ENCODE results near the gene GBGT1.

GBGT1 gene

GRCh38 chr9:133153227-133154096, 10.3 kb downstream of the GBGT1 start:
- no peaks in the 10 kb centered on the region for H3K36me3 ChIP-seq (ENCODE audit: control insufficient read depth in 1 of 2, insufficient read depth in 2 of 2, low read length in 2 of 2)
- H3K4me3 ChIP-seq (ENCODE audit: low read depth in 1 of 2, low read length in 2 of 2) = no peak overlapping the region
- H3K9me3 ChIP-seq (ENCODE audit: control insufficient read depth in 1 of 2, low read length in 2 of 2) = no peaks in the 10 kb centered on the region
- no peak overlapping the region for H3K27ac ChIP-seq (ENCODE audit: low read depth, low read length)
- peaks cover under 1 to 7% of the 10 kb centered on the region in 2 donors for H3K4me1 ChIP-seq (ENCODE audit: control insufficient read depth in 1 of 2, insufficient read depth in 2 of 2, low read length in 2 of 2)
- no peak overlapping the region for H3K9ac ChIP-seq (ENCODE audit: low read depth in 1 of 2, low read length in 2 of 2)
- no peaks in the 10 kb centered on the region for H3K27me3 ChIP-seq (ENCODE audit: control insufficient read depth in 1 of 2, insufficient read depth in 2 of 2, low read length in 2 of 2)

GRCh38 chr9:133151601-133152525, 11.9 kb downstream of the GBGT1 start:
- Histone ChIP-seq H3K9me3 (ENCODE audit: control insufficient read depth in 1 of 2, low read length in 2 of 2) (no peaks in the 10 kb centered on the region), H3K9ac (ENCODE audit: low read depth in 1 of 2, low read length in 2 of 2) (no peak overlapping the region), H3K4me3 (ENCODE audit: low read depth in 1 of 2, low read length in 2 of 2) (no peak overlapping the region), H3K4me1 (ENCODE audit: control insufficient read depth in 1 of 2, insufficient read depth in 2 of 2, low read length in 2 of 2) (peaks cover 15 to 22% of the 10 kb centered on the region in 2 donors), H3K27me3 (ENCODE audit: control insufficient read depth in 1 of 2, insufficient read depth in 2 of 2, low read length in 2 of 2) (no peaks in the 10 kb centered on the region), H3K27ac (ENCODE audit: low read depth, low read length) (no peak overlapping the region), H3K36me3 (ENCODE audit: control insufficient read depth in 1 of 2, insufficient read depth in 2 of 2, low read length in 2 of 2) (no peaks in the 10 kb centered on the region)

DNA sequence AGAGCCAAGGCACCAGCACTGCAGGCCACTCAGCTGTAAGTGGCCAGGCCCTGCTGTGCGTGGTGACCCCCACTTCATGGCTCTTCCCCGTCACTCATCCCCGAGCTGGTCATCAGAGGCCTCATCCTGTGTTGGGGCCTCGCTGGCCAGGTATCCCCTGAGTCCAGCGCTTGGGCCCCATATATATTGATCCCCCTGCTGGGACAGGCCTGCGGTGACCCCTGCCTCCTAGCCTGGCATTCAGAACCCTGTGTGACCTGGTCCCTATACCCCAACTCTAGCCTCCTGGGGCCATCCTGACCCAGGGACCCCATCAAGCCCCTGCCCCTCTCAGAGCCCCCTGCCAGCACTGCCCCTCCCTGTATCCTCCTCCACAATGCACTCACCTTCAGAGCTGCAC, 12.7 kb downstream of the GBGT1 start:
- no peak overlapping the region for H3K27ac ChIP-seq (ENCODE audit: low read depth, low read length)
- H3K4me1 ChIP-seq (ENCODE audit: control insufficient read depth in 1 of 2, insufficient read depth in 2 of 2, low read length in 2 of 2) = peaks cover 19 to 22% of the 10 kb centered on the region in 2 donors
- H3K9me3 ChIP-seq (ENCODE audit: control insufficient read depth in 1 of 2, low read length in 2 of 2) = no peaks in the 10 kb centered on the region

DNA sequence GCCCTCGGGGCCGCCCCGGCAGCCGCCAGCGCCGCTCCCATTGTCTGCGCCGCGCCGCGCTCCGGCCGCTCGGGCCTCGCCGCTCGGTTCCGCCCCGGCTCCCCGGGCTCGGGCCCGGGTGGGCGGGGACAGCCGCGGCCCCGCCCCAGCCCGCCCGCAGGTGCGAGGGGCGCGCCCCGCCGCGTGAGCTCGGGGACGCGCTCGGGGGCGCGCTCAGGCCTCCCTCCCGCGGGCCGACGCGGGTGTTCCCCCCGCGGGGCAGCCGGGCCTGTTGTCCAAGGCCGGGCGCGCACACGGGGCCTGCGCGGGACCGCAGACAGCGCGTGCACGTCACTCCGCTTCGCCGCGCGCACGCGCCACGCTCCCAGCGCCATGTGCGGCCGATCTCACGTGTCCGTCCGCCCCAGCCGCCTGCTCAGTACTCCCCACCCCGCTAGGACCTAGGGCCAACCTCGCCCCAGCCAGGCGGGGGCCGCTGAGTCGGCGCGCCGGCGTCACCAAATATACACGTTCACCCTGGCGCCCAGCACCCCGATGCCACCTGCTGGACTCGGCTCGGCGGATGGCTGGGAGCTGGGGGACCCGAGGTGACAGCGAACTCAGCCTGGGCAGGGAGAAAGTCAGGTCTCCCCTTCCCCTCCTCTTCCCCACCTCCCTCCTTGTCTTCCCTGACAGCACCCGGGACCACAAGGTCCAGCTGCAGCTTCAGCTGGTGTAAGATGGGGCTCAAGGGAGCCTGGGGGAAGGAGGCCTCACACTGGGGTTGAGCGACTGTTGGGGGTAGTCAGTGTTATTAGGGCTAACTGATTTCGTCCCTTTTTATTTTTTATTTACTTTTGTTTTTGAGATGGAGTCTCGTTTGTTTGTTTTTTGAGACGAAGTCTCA, 14.3 kb downstream of the GBGT1 start:
- no peaks in the 10 kb centered on the region for H3K9me3 ChIP-seq (ENCODE audit: control insufficient read depth in 1 of 2, low read length in 2 of 2)

More for the DNA sequence above, 12.7 kb downstream of the GBGT1 start:
- H3K9ac ChIP-seq (ENCODE audit: low read depth in 1 of 2, low read length in 2 of 2) = no peak overlapping the region
- no peak overlapping the region for H3K4me3 ChIP-seq (ENCODE audit: low read depth in 1 of 2, low read length in 2 of 2)
- H3K36me3 ChIP-seq (ENCODE audit: control insufficient read depth in 1 of 2, insufficient read depth in 2 of 2, low read length in 2 of 2) = no peaks in the 10 kb centered on the region
- H3K27me3 ChIP-seq (ENCODE audit: control insufficient read depth in 1 of 2, insufficient read depth in 2 of 2, low read length in 2 of 2) = no peaks in the 10 kb centered on the region

DNA sequence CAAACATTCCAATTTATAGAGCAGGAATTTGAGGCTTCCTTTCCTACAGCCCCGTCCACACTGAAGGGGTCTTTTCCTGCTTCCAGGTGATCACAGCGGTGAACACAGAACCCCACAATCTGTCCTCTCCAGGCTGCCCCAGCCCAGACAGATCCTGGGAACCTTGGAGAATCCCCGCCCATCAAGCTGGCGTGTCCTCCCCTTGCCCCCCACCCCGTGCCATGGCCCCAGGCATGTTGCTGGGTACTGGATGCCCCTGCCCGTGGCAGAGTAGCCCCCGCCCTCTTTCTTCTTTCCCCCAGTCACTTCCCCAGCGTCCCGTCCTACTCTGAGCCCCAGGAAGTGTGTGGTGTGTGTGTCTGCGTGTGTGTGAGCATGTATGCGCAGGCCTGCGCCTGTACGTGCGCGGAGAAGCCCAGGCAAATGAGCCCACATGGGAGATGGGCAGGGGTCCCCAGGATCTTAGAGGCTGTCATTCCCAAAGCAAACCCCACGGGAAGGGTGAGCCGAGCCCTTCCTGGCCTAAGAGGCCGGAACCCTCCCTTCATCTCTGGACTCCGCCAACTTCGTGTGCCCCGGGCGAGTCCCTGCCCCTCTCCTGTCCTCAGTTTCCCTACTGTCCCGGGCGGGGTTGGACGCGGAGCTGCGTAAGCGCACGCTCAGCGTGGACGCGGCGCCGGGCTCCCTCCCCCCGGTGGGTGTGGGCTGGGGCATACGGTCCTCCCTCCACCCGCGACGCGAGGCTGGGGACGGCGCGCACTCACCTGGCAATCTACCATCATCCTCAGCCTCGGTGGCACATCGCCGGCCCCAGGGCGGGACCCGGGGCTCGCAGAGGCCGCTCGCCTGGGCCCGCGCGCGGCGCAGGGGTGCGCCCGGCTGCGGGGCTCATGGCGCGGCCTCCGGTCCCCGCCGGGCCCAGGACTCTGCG, 15.2 kb downstream of the GBGT1 start:
- Histone ChIP-seq H3K4me1 (ENCODE audit: control insufficient read depth in 1 of 2, insufficient read depth in 2 of 2, low read length in 2 of 2) (peaks cover 36 to 44% of the 10 kb centered on the region in 2 donors), H3K4me3 (ENCODE audit: low read depth in 1 of 2, low read length in 2 of 2) (peak overlapping the region; percentile 84 to 93), H3K27ac (ENCODE audit: low read depth, low read length) (peak overlapping the region; percentile 84), H3K36me3 (ENCODE audit: control insufficient read depth in 1 of 2, insufficient read depth in 2 of 2, low read length in 2 of 2) (no peaks in the 10 kb centered on the region), H3K9ac (ENCODE audit: low read depth in 1 of 2, low read length in 2 of 2) (peak overlapping the region; percentile 94 to 99), H3K27me3 (ENCODE audit: control insufficient read depth in 1 of 2, insufficient read depth in 2 of 2, low read length in 2 of 2) (no peaks in the 10 kb centered on the region), H3K9me3 (ENCODE audit: control insufficient read depth in 1 of 2, low read length in 2 of 2) (no peaks in the 10 kb centered on the region)

More for the DNA sequence above, 14.3 kb downstream of the GBGT1 start:
- Histone ChIP-seq H3K36me3 (ENCODE audit: control insufficient read depth in 1 of 2, insufficient read depth in 2 of 2, low read length in 2 of 2) (no peaks in the 10 kb centered on the region), H3K27me3 (ENCODE audit: control insufficient read depth in 1 of 2, insufficient read depth in 2 of 2, low read length in 2 of 2) (no peaks in the 10 kb centered on the region), H3K9ac (ENCODE audit: low read depth in 1 of 2, low read length in 2 of 2) (peak overlapping the region; percentile 72 to 86), H3K27ac (ENCODE audit: low read depth, low read length) (peak overlapping the region; percentile 67), H3K4me3 (ENCODE audit: low read depth in 1 of 2, low read length in 2 of 2) (peak overlapping the region; percentile 66 to 75), H3K4me1 (ENCODE audit: control insufficient read depth in 1 of 2, insufficient read depth in 2 of 2, low read length in 2 of 2) (peaks cover 31 to 37% of the 10 kb centered on the region in 2 donors)

- Histone ChIP-seq H3K27ac (ENCODE audit: low read depth, low read length) (peak overlapping the region; percentile 84), H3K9me3 (ENCODE audit: control insufficient read depth in 1 of 2, low read length in 2 of 2) (no peaks in the 10 kb centered on the region), H3K27me3 (ENCODE audit: control insufficient read depth in 1 of 2, insufficient read depth in 2 of 2, low read length in 2 of 2) (no peaks in the 10 kb centered on the region), H3K4me3 (ENCODE audit: low read depth in 1 of 2, low read length in 2 of 2) (peak overlapping the region; percentile 84 to 93), H3K4me1 (ENCODE audit: control insufficient read depth in 1 of 2, insufficient read depth in 2 of 2, low read length in 2 of 2) (peaks cover 44 to 53% of the 10 kb centered on the region in 2 donors), H3K9ac (ENCODE audit: low read depth in 1 of 2, low read length in 2 of 2) (peak overlapping the region; percentile 82 to 94), H3K36me3 (ENCODE audit: control insufficient read depth in 1 of 2, insufficient read depth in 2 of 2, low read length in 2 of 2) (no peaks in the 10 kb centered on the region)
These were observed 16.1 kb downstream of the GBGT1 start for GRCh38 chr9:133147412-133148198.

- Histone ChIP-seq H3K27ac (ENCODE audit: low read depth, low read length) (no peak overlapping the region), H3K9ac (ENCODE audit: low read depth in 1 of 2, low read length in 2 of 2) (peak overlapping the region; percentile 24 to 34), H3K27me3 (ENCODE audit: control insufficient read depth in 1 of 2, insufficient read depth in 2 of 2, low read length in 2 of 2) (no peaks in the 10 kb centered on the region), H3K4me1 (ENCODE audit: control insufficient read depth in 1 of 2, insufficient read depth in 2 of 2, low read length in 2 of 2) (peaks cover 52 to 60% of the 10 kb centered on the region in 2 donors), H3K4me3 (ENCODE audit: low read depth in 1 of 2, low read length in 2 of 2) (peak overlapping the region in 1 of 2 donors; percentile 13), H3K9me3 (ENCODE audit: control insufficient read depth in 1 of 2, low read length in 2 of 2) (no peaks in the 10 kb centered on the region), H3K36me3 (ENCODE audit: control insufficient read depth in 1 of 2, insufficient read depth in 2 of 2, low read length in 2 of 2) (no peaks in the 10 kb centered on the region)
These were observed 16.8 kb downstream of the GBGT1 start for GRCh38 chr9:133146746-133147411.
